ENCODE results near the gene RETN.
A peak's percentile ranks its signal among the peaks of the same experiment; 100 is the strongest.

Gene RETN

GRCh38 chr19:7661744-7662538 is 6.9 kb upstream of the RETN start:
- no peak for DNase-seq

GRCh38 chr19:7662657-7663056 is 6.2 kb upstream of the RETN start:
- no peak for DNase-seq

GRCh38 chr19:7663706-7664105 is 5.1 kb upstream of the RETN start:
- no peak for DNase-seq

- no peak for DNase-seq
Measured at GRCh38 chr19:7665076-7665475, 3.8 kb upstream of the RETN start.

GRCh38 chr19:7669641-7670040 is 792 bp downstream of the RETN start:
- no peak for DNase-seq

- no peak for DNase-seq
Measured at GRCh38 chr19:7670150-7670783, 1.4 kb downstream of the RETN start.

- no peak for DNase-seq
Measured at GRCh38 chr19:7670790-7671189, 1.9 kb downstream of the RETN start.

GRCh38 chr19:7672522-7672921 is 3.7 kb downstream of the RETN start:
- no peak for DNase-seq

GRCh38 chr19:7674010-7675005 is 5.5 kb downstream of the RETN start:
- peak; percentile 86 for DNase-seq

GRCh38 chr19:7676376-7676775 is 7.5 kb downstream of the RETN start:
- DNase-seq = no peak

GRCh38 chr19:7676854-7677253 is 8.0 kb downstream of the RETN start, which contains the start of gene MCEMP1:
Gene MCEMP1 (plus strand): TSS chr19:7677090. CDS start chr19:7677121, 31 bp downstream.
- no peak for DNase-seq

GRCh38 chr19:7677669-7678311 is 8.9 kb downstream of the RETN start:
- no peak for DNase-seq

GRCh38 chr19:7678971-7679751 is 10.3 kb downstream of the RETN start:
- DNase-seq = peak; percentile 68

- DNase-seq = no peak
Measured at GRCh38 chr19:7679771-7680605, 11.1 kb downstream of the RETN start.

GRCh38 chr19:7680606-7681339 is 11.9 kb downstream of the RETN start, which contains the start of gene TRAPPC5:
Gene TRAPPC5 (plus strand): TSS chr19:7680833. CDS start chr19:7682254, 1,421 bp downstream.
- peak; percentile 71 for DNase-seq

GRCh38 chr19:7681340-7682174 is 12.7 kb downstream of the RETN start:
- DNase-seq = peak; percentile 33

GRCh38 chr19:7682175-7682855 is 13.5 kb downstream of the RETN start:
- DNase-seq = no peak

Data from NCI-H2171 treated with DMSO at 0.1 percent for 48 hours (cell line).